NOMO-1 treated with DMSO at 0.1 percent for 48 hours (cell line): ENCODE measurements around the gene DKKL1.

Experiments
- DNase-seq: peaks from one replicate; lab custom pipeline; 2025; ENCODE audit not compliant: unreplicated experiment; lab: John Stamatoyannopoulos, UW

The DKKL1 gene

GRCh38 chr19:49337267-49338022, 26.2 kb upstream of the DKKL1 start:
- no peak for DNase-seq

GRCh38 chr19:49338023-49338677, 25.5 kb upstream of the DKKL1 start:
- DNase-seq: no peak

GRCh38 chr19:49338691-49339300, 24.9 kb upstream of the DKKL1 start:
- no peak for DNase-seq

GRCh38 chr19:49339301-49340068, 24.2 kb upstream of the DKKL1 start:
- no peak for DNase-seq

GRCh38 chr19:49340069-49340864, 23.4 kb upstream of the DKKL1 start:
- DNase-seq: no peak

GRCh38 chr19:49340865-49341718, 22.6 kb upstream of the DKKL1 start:
- DNase-seq: no peak

GRCh38 chr19:49342291-49342721, 21.4 kb upstream of the DKKL1 start:
- DNase-seq: no peak

GRCh38 chr19:49343123-49343522, 20.6 kb upstream of the DKKL1 start:
- DNase-seq: no peak

GRCh38 chr19:49344505-49345423, 18.9 kb upstream of the DKKL1 start:
- no peak for DNase-seq

- DNase-seq: no peak
Observed at GRCh38 chr19:49347191-49347590, 16.5 kb upstream of the DKKL1 start.

- DNase-seq: no peak
Observed at GRCh38 chr19:49347835-49348234, 15.8 kb upstream of the DKKL1 start.

- DNase-seq: no peak
Observed at GRCh38 chr19:49348305-49349189, 15.1 kb upstream of the DKKL1 start.

- DNase-seq: no peak
Observed at GRCh38 chr19:49349567-49349966, 14.1 kb upstream of the DKKL1 start.

- DNase-seq: peak; percentile 17
Observed at GRCh38 chr19:49355909-49356353, 7.7 kb upstream of the DKKL1 start.

GRCh38 chr19:49356382-49356781, 7.3 kb upstream of the DKKL1 start:
- DNase-seq: no peak

GRCh38 chr19:49357186-49357585, 6.5 kb upstream of the DKKL1 start:
- no peak for DNase-seq
